Neural cell (in vitro differentiated cells): ENCODE data around the gene FCRLB. TPM values are rescaled to one million over a fixed set of nuclear protein-coding genes. Genes with fewer than 3 reads are reported as not detected.

Experiments used
- H2AFZ ChIP-seq: fragments of 200-600, 300-800 bp; sonication (generic), shearing (Covaris generic); 2 replicates; pipeline ENCODE4 v1.6.0; 2014; ENCODE audit warnings: low read depth, mild to moderate bottlenecking, antibody characterized with exemption, low read length, moderate library complexity
- H3F3A ChIP-seq: fragments of 200-600 bp; shearing (Covaris generic); 2 replicates; pipeline ENCODE4 v1.6.1; 2016; ENCODE audit warnings: mild to moderate bottlenecking, moderate library complexity, mixed read lengths, antibody characterized with exemption, low read length; ENCODE audit not compliant: insufficient read depth, poor library complexity, severe bottlenecking
- H3K27ac ChIP-seq: fragments of 200-600, 300-800 bp; sonication (generic), shearing (Covaris generic); 2 replicates; pipeline ENCODE4 v1.5.1; 2014; ENCODE audit warnings: mild to moderate bottlenecking, low read length, moderate library complexity
- H3K27me3 ChIP-seq: fragments of 300-800, 200-600 bp; sonication (generic), shearing (Covaris generic); 2 replicates; pipeline ENCODE4 v1.6.0; 2014; ENCODE audit warnings: mild to moderate bottlenecking, low read depth, low read length, moderate library complexity; ENCODE audit not compliant: insufficient read depth
- H3K36me3 ChIP-seq: fragments of 300-800, 200-600 bp; sonication (generic), shearing (Covaris generic); 2 replicates; pipeline ENCODE4 v1.5.1; 2014; ENCODE audit warnings: mild to moderate bottlenecking, antibody characterized with exemption, low read length, moderate library complexity; ENCODE audit not compliant: insufficient read depth
- H3K4me2 ChIP-seq: fragments of 300-800, 200-600 bp; sonication (generic), shearing (Covaris generic); 2 replicates; pipeline ENCODE4 v1.6.0; 2014; ENCODE audit warnings: mild to moderate bottlenecking, low read length
- H3K4me3 ChIP-seq: fragments of 300-800, 200-600 bp; sonication (generic), shearing (Covaris generic); 2 replicates; pipeline ENCODE4 v1.5.1; 2014; ENCODE audit warnings: mild to moderate bottlenecking, low read length, moderate library complexity
- H3K79me2 ChIP-seq: fragments of 200-600 bp; shearing (Covaris generic); replicated peaks from 2 replicates; pipeline ENCODE4 v1.6.0; 2014; ENCODE audit warnings: mild to moderate bottlenecking, low read length, moderate library complexity; ENCODE audit not compliant: insufficient read depth
- H3K9ac ChIP-seq: fragments of 300-800, 200-600 bp; sonication (generic), shearing (Covaris generic); 2 replicates; pipeline ENCODE4 v1.6.1; 2016; ENCODE audit warnings: mild to moderate bottlenecking, low read length, mixed read lengths
- H3K9me2 ChIP-seq: fragments of 200-600 bp; shearing (Covaris generic); 2 replicates; pipeline ENCODE4 v1.6.1; 2016; ENCODE audit warnings: mild to moderate bottlenecking, low read length, mixed read lengths; ENCODE audit not compliant: insufficient read depth
- H3K9me3 ChIP-seq: fragments of 200-600, 300-800 bp; sonication (generic), shearing (Covaris generic); 2 replicates; pipeline ENCODE4 v1.6.1; 2016; ENCODE audit warnings: mild to moderate bottlenecking, mixed run types, low read length, moderate library complexity, mixed read lengths
- H4K20me1 ChIP-seq: fragments of 200-600 bp; shearing (Covaris generic); 2 replicates; pipeline ENCODE4 v1.6.1; 2016; ENCODE audit warnings: mild to moderate bottlenecking, mixed run types; ENCODE audit not compliant: insufficient read depth
- CTCF ChIP-seq: fragments of 450-650 bp; IDR thresholded peaks from 2 replicates; pipeline ENCODE4 v1.5.1; 2014; ENCODE audit warnings: antibody characterized with exemption, mild to moderate bottlenecking, moderate library complexity; ENCODE audit not compliant: poor library complexity, severe bottlenecking
- EP300 ChIP-seq: fragments of 450-650 bp; conservative IDR thresholded peaks from 2 replicates; pipeline ENCODE4 v1.6.1; 2014; ENCODE audit warnings: antibody characterized with exemption, mild to moderate bottlenecking, moderate library complexity; ENCODE audit not compliant: poor library complexity, severe bottlenecking
- EZH2 ChIP-seq: fragments of 200-600, 300-800 bp; shearing (Covaris generic), sonication (generic); IDR thresholded peaks from 2 replicates; pipeline ENCODE4 v1.6.1; 2014; ENCODE audit warnings: antibody characterized with exemption, low read length, borderline replicate concordance, mild to moderate bottlenecking; ENCODE audit not compliant: insufficient read depth, poor library complexity, severe bottlenecking
- MXI1 ChIP-seq: fragments of 450-650 bp; conservative IDR thresholded peaks from 2 replicates; pipeline ENCODE4 v1.6.1; 2014; ENCODE audit warnings: antibody characterized with exemption, mild to moderate bottlenecking; ENCODE audit not compliant: poor library complexity, severe bottlenecking
- POLR2AphosphoS5 ChIP-seq: IDR thresholded peaks from 2 replicates; pipeline ENCODE4 v1.6.1; 2012
- RAD21 ChIP-seq: fragments of 450-650 bp; conservative IDR thresholded peaks from 2 replicates; pipeline ENCODE4 v1.6.1; 2014; ENCODE audit warnings: antibody characterized with exemption, mild to moderate bottlenecking, moderate library complexity
- REST ChIP-seq: IDR thresholded peaks from 2 replicates; pipeline ENCODE4 v1.6.1; 2012; ENCODE audit warnings: borderline replicate concordance
- SMC3 ChIP-seq: fragments of 450-650 bp; conservative IDR thresholded peaks from 2 replicates; pipeline ENCODE4 v1.6.1; 2014; ENCODE audit warnings: antibody characterized with exemption, mild to moderate bottlenecking, moderate library complexity; ENCODE audit not compliant: poor library complexity
- TAF1 ChIP-seq: IDR thresholded peaks from 2 replicates; pipeline ENCODE4 v1.6.1; 2012; ENCODE audit warnings: low read depth
- polyA plus RNA-seq: library from polyadenylated mRNA; depleted of rRNA; stranded (reverse); fragments of >200 nt; gene quantifications from 2 replicates; pipeline ENCODE4 v1.2.3, GENCODE V29; 2014

Gene FCRLB
- polyA plus RNA-seq, 1 donor from 2014 or later = 0.45 TPM

- no peaks in the 10 kb centered on the region for H3K9me2 ChIP-seq
- H3K9me3 ChIP-seq = no peaks in the 10 kb centered on the region
- no peaks in the 10 kb centered on the region for H3K36me3 ChIP-seq
- no peaks in the 10 kb centered on the region for H4K20me1 ChIP-seq
- peak overlapping the region; percentile 56 for H2AFZ ChIP-seq
- H3K27ac ChIP-seq = peak overlapping the region; percentile 55
- TF ChIP-seq EP300 (no peak), POLR2AphosphoS5 (no peak), TAF1 (no peak), CTCF (no peak), EZH2 (no peak), MXI1 (no peak), RAD21 (no peak), SMC3 (no peak), REST (no peak)
- no peaks in the 10 kb centered on the region for H3K79me2 ChIP-seq
- H3K9ac ChIP-seq = peak overlapping the region; percentile 77
- H3K4me3 ChIP-seq = peak overlapping the region; percentile 97
- H3K4me2 ChIP-seq = no peak overlapping the region
- H3F3A ChIP-seq = no peaks in the 10 kb centered on the region
- peaks cover 9% of the 10 kb centered on the region for H3K27me3 ChIP-seq
These were observed 6.0 kb downstream of the FCRLB start for GRCh38 chr1:161727256-161727924.

GRCh38 chr1:161728376-161729226, 7.3 kb downstream of the FCRLB start:
- H3K27me3 ChIP-seq = peaks cover 9% of the 10 kb centered on the region

More at GRCh38 chr1:161728376-161729226, 7.3 kb downstream of the FCRLB start:
- Histone ChIP-seq H3K36me3 (no peaks in the 10 kb centered on the region), H3K4me2 (no peak overlapping the region), H3K27ac (no peak overlapping the region), H3K9me2 (no peaks in the 10 kb centered on the region), H3K79me2 (no peaks in the 10 kb centered on the region), H3K4me3 (no peak overlapping the region), H3K9me3 (no peaks in the 10 kb centered on the region), H2AFZ (no peak overlapping the region), H3F3A (no peaks in the 10 kb centered on the region), H3K9ac (no peak overlapping the region), H4K20me1 (no peaks in the 10 kb centered on the region)
- TF ChIP-seq CTCF = no peak
- no peak for TF ChIP-seq MXI1
- TF ChIP-seq SMC3 = no peak
- TF ChIP-seq RAD21 = no peak
- no peak for TF ChIP-seq EP300
- TF ChIP-seq TAF1 = no peak
- TF ChIP-seq REST = no peak
- TF ChIP-seq EZH2 = no peak
- no peak for TF ChIP-seq POLR2AphosphoS5
